Fibroblast of upper back skin (primary cell): ENCODE data around the gene EXOC6B.
A peak's percentile ranks its signal among the peaks of the same experiment; 100 is the strongest.

Experiments
- DNase-seq: peaks from one replicate; pipeline ENCODE4 v3.0.0-alpha.2; 2013

EXOC6B gene

DNA sequence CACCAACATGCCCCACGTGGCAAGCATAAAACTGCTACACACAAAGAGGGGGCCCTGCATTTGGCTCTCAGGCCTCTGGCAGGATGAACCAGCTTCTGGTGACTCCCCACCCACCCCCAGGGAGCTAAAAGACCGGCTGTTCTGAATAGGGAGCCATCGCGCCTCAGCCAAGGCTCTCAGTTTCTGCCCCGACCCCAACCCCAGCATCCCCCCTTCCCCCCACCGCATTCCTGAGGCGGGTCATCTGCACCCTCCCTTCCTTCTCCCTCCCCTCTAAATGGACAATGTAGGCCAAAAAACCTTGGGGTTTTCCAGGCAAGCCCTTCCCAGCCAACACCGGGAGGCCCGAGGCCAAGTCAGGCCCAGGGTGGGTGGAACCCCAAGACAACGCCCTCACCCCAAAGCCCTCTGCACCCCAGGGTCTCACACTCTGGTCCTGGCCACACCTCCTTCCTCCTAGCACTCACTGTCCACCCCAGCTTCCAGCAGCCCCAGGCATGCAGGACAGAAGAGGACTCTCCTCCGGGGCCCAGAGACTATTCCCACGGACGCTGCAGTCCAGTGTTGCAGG is 683.9 kb downstream of the EXOC6B start:
- DNase-seq = no peak

DNA sequence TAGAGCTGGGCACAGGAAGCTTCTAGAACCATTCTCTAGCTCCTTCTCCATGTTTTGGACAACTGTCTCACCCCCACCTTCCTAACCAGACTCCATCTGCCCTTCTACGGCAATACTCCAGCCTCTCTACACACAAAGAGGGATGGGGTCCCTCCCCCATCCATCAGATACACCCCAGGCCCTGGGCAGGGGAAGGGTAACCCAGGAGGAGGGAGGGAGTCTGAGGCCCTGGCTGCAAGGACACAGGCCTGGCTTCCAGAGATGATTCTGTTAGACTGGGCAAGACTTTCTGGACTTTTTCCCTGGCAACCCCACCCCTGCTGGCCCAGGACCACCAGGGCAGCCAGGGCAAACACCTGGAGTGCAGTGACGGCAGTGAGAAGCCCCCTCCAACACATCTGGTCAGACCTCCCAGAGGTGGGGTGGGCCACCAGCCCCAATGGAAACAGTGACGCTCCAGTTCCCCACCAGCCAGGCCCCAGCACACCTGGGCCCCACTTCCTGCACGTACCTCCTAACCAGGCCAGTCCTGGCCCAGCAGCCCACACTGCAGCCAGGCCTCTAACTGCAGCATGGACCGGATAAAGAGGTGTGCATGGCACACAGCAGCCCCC is 684.7 kb downstream of the EXOC6B start:
- DNase-seq = no peak

DNA sequence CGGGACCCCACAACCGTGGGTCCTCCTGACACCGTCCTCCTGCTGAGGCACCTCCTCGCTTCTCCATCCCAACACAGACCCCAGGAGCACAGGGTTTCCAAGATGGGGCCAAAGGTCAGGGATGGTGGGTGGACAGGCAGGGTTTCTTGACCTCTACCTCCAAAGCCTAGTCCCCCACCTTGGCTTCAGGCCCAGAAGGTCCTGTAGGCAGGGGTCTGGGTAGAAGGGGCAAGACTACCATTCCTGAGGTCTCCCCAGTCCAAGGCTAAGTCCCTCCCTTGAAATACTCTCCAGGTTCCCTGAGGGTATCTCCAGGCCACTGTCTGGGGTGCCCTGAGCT is 685.2 kb downstream of the EXOC6B start:
- no peak for DNase-seq

GRCh38 chr2:72139874-72140620 is 685.8 kb downstream of the EXOC6B start:
- DNase-seq = no peak

DNA sequence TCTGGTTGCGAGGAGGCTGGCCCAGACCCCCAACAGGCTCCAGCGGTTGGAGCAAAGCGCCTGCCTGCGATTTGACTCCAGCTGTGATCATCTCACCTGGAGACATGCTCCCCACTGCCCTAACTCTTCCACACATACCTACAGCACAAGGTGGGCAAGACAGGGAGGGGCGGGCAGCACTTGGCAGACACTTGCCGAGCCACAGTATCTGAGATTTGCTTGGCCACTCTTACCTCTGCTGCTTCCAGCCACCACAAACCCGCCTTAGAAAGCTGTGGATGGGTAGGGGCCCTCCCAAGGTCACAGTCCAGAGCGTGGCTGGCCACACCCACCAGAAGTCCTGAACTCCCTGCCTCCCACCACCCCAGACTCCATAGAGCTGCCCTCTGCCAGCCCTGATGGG is 686.4 kb downstream of the EXOC6B start:
- no peak for DNase-seq

GRCh38 chr2:72138921-72139381 is 686.9 kb downstream of the EXOC6B start:
- DNase-seq = no peak

DNA sequence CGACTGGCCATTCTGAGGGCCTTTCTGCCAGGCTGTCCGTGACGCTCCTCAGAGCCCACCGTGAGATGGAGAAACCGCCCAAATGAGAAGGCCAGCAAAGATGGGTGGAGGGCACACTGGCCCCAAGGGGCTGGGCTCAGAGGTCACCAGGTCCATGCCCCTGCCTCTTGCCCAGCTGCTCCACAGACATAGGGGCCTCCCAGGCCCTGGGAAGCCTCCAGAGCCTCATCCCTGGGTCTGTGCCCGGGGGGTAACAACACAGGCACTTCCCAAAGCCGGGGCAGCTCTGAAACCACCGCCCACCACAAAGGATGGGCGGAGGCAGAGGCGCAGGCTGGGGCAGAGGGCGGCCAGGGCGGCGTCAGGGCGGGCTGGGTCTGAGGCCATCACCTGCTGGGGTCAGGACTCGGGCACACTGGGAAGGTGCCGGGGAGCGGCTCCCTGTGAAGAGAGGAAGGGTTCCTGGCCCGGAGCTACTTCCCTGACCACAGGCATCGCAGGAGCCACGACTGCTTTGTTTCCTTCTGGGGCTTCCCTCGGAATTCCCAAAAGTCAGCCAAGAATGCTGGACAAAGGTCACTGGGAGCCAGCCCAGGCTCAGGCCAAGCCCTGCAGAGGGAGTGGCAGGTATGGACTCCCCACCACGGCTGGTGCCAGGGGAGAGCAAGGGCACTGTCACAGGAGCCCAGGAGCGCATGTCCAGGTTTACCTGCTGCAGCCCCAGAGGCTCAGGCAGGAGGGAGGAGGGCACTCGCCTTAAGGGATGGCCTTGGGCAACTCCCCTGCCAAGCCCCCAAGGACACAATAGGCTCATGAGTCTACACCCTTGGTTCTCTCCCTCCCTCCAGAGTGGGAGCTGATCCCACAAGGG is 687.6 kb downstream of the EXOC6B start:
- no peak for DNase-seq

DNA sequence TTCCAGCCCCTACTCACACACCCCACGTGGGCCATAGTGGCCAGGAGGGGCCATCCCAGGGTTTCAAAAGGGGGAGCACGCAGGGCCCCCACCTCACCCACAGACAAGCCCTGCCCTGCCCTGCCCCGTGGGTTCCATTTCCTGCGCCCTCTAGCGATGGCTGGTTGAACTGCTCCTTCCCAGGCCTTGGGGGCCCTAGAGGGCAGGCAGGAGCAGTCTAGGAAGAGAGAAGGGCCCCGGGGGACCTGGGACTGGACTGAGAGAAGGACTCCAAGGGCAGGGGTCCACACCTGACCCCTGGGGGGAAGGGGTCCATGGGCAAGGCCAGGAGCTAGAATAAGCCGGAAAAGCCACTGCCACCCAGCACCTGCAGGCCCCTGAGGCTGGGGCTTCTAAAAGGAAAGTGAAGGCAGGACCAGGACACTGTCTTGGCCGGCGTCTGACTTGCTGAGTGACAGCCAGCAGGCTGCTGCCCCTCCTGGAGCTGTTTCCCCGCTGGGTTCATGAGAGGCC is 688.3 kb downstream of the EXOC6B start:
- DNase-seq = peak; percentile 43

- no peak for DNase-seq
Measured at GRCh38 chr2:72136933-72137497, 688.8 kb downstream of the EXOC6B start.

DNA sequence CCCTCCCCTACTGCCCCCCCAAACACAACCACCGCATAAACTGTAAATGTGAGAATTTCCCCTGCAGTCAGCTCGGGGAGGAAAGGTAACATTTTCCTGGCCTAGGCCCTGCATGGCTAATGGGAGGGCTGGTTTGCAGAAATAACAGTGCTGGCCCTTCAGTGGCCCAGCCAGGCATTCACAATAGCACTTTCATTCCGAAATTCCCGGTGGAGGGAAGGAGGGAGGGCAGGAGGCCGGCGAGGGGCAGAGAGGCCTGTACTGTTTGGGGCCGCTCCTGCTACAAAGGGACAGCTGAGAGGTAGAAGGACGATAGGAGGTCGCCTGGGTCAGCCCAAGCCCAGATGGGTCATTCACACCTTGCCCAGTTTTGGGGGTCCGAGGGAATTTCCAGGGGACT is 689.5 kb downstream of the EXOC6B start:
- DNase-seq = no peak

GRCh38 chr2:72135921-72136320 is 689.9 kb downstream of the EXOC6B start:
- no peak for DNase-seq

GRCh38 chr2:72134997-72135800 is 690.6 kb downstream of the EXOC6B start:
- no peak for DNase-seq

GRCh38 chr2:72134408-72134996 is 691.3 kb downstream of the EXOC6B start:
- no peak for DNase-seq

DNA sequence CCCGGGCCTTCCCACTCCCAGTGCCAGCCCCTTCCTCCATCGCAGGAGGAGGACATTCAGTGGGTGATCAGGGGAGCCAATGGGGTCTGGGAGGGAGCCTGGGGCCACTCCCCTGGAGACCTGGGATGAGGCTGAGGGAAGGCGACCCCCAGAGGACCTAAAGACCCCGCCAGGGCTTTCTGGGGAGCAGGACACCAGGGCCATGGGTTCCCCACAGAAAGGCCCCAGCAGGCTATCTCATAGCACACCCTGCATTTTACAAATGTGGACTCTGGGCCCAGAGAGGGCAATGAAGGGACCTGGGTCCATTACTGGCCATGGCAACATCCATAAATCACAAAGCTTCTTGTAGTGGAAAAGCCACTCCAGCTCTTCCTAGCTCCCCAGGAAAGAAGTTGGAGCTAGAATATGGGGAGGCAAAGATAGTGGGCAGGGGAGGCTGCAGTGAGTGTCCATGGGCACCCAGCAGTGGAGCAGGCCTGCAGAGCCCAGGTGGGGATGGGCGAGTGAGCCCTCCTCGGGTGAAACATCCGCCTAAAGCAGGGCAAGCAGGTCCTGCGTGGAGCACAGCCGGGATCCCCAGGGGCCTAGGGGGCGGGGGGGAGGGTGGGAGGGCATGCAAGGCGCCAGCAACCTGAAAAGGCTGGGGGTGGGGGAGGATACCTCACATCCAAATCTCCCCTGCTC is 692.0 kb downstream of the EXOC6B start:
- no peak for DNase-seq

DNA sequence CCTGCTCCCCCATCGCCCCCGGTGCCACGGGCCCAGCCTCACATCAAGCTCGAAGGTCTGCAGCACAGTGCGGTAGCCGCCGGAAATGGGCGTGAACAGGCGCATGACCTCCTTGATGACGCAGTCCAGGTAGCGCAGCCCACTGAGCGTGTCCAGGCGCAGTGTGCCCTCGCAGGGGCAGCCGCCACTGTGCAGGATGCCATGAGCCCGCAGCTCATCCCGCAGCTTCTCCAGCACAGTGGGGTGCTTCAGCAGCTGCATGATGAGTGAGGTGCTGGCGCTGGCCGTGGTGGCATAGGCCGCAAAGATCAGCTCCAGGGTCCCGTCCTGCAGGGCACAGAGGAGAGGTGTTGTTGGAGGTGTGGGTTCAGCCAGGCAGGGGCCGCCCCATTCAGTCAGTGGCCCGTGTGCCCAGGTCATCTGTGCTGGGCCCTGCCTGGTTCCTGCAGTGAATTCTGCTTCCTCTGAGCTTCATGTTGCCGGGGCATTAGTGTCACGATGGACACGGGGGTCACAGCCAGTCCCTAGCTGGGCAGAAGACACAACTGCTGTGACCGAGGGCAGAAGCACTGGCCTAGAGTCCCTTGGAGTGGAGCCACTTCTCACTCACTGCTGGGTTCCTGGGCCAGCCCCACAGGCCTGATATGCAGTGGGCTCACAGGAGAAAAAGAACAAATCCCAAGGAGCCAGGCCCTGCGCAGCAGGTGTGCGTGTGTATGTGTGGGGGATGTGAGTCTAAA is 692.7 kb downstream of the EXOC6B start:
- no peak for DNase-seq

- DNase-seq = no peak
Measured at GRCh38 chr2:72131916-72132841, 693.7 kb downstream of the EXOC6B start.

DNA sequence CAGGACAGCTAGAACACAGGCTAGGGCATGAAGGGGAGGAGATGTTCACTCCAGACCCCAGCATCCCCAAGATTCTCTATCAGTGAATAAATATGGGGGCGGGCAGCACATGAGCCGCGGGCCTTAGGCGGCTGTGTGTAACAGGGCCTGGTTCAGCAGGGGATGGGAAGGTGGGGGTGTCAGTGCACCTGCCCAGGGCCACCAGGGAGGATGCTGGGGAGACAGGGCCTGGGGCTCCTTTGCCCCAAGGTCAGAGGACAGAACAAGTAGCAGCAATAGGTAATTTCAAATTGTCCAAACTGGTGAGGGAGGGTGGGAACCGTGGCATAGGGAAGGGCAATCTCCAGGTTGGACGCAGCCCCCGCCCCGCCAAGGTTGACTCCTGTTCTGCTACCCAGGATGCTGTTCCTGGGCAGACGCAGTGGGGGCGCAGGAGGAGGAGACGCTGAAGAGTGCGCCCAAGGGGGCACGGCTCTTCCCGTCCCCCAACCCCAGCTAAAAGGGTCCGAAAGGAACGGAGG is 694.4 kb downstream of the EXOC6B start:
- no peak for DNase-seq

GRCh38 chr2:72130659-72131360 is 695.0 kb downstream of the EXOC6B start:
- peak; percentile 58 for DNase-seq
